Parathyroid adenoma (tissue), 2 donors: ENCODE measurements around the gene CDH1.

ENCODE experiments used
- H2AFZ ChIP-seq: fragments of 300-600 bp; sonication (generic); one replicate; pipeline ENCODE4 v1.7.0; 2017; ENCODE audit warnings: antibody characterized with exemption, mild to moderate bottlenecking
- H3K27ac ChIP-seq: fragments of 300-600 bp; sonication (generic); one replicate; pipeline ENCODE4 v1.7.0; 2017
- H3K27me3 ChIP-seq: fragments of 300-600 bp; sonication (generic); one replicate; pipeline ENCODE4 v1.7.0; 2017; ENCODE audit warnings: low read length; ENCODE audit not compliant: control insufficient read depth, insufficient read depth
- H3K36me3 ChIP-seq: fragments of 300-600 bp; sonication (generic); one replicate; pipeline ENCODE4 v1.7.0; 2017; ENCODE audit warnings: low read length; ENCODE audit not compliant: control insufficient read depth, insufficient read depth
- H3K4me1 ChIP-seq: fragments of 300-600 bp; sonication (generic); one replicate; pipeline ENCODE4 v1.7.0; 2017; ENCODE audit warnings: control low read depth
- H3K4me2 ChIP-seq: fragments of 300-600 bp; sonication (generic); one replicate; pipeline ENCODE4 v1.7.0; 2017; ENCODE audit warnings: low read length
- H3K4me3 ChIP-seq: fragments of 300-600 bp; sonication (generic); one replicate; pipeline ENCODE4 v1.7.0; 2017; ENCODE audit warnings: low read depth, low read length
- H3K79me2 ChIP-seq: fragments of 300-600 bp; sonication (generic); one replicate; pipeline ENCODE4 v1.7.0; 2017; ENCODE audit warnings: control low read depth
- H3K9ac ChIP-seq: fragments of 300-600 bp; sonication (generic); one replicate; pipeline ENCODE4 v1.7.0; 2017; ENCODE audit warnings: mild to moderate bottlenecking
- H3K9me3 ChIP-seq: fragments of 300-600 bp; sonication (generic); one replicate; pipeline ENCODE4 v1.7.0; 2017; ENCODE audit warnings: low read length; ENCODE audit not compliant: control insufficient read depth
- CTCF ChIP-seq: fragments of 300-600 bp; sonication (generic); IDR thresholded peaks from one replicate; pipeline ENCODE4 v1.7.0; 2017; ENCODE audit warnings: antibody characterized with exemption, mild to moderate bottlenecking
- donor health status: primary hyperparathyroidism.

The CDH1 gene

GRCh38 chr16:68760671-68761275 lies 23.7 kb downstream of the CDH1 start:
- Histone ChIP-seq H3K79me2 (peaks cover 63% of the 10 kb centered on the region), H3K4me3 (no peak overlapping the region), H3K9me3 (no peaks in the 10 kb centered on the region), H3K36me3 (no peaks in the 10 kb centered on the region), H3K9ac (no peak overlapping the region), H3K27me3 (no peaks in the 10 kb centered on the region), H3K4me1 (peaks cover 60% of the 10 kb centered on the region), H3K4me2 (peak overlapping the region; percentile 28), H3K27ac (peak overlapping the region; percentile 48), H2AFZ (no peak overlapping the region)
- no peak for TF ChIP-seq CTCF

DNA sequence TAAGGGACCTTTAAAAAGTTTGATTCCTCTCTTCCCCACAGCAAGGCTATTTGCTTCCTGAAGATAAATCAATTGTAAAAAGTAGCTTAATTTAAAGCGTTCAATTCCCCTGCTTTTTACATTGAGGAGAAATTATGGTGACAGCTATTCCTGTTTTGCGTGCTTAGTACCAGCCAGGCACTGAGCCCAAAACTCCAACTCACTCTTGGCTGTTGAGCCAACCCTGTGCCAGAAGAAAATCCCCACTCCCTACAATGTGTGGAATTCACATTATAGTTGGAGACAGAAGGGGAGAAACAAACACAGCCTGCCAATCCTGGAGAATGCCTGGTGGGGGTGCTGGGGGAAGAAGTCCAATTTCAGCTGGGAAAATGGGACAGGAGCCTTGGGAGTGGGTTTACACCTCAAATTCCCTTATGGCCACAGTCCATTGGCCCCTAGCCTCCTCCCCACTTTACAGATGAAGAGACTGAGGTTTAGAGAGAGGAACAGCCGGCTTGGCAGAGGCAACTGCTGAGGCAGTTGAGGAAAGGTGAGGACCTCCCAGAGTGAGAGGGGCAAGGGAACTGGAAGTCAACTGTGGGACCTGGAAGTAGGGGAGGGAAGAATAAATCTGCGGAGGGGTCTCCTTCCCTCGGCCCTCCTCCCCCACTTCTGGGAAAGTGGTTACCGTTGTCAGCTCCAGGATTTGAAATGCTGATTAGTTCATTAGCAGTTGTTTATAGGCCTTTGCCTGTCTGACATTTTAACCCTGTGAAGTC lies 26.1 kb downstream of the CDH1 start:
- no peak overlapping the region for H3K4me3 ChIP-seq
- H2AFZ ChIP-seq: no peak overlapping the region
- H3K27ac ChIP-seq: peak overlapping the region; percentile 87
- H3K79me2 ChIP-seq: peaks cover 75% of the 10 kb centered on the region
- H3K4me1 ChIP-seq: peaks cover 46% of the 10 kb centered on the region
- no peaks in the 10 kb centered on the region for H3K36me3 ChIP-seq
- H3K4me2 ChIP-seq: peak overlapping the region; percentile 18
- H3K9me3 ChIP-seq: no peaks in the 10 kb centered on the region
- no peak for TF ChIP-seq CTCF
- H3K9ac ChIP-seq: no peak overlapping the region
- no peaks in the 10 kb centered on the region for H3K27me3 ChIP-seq

DNA sequence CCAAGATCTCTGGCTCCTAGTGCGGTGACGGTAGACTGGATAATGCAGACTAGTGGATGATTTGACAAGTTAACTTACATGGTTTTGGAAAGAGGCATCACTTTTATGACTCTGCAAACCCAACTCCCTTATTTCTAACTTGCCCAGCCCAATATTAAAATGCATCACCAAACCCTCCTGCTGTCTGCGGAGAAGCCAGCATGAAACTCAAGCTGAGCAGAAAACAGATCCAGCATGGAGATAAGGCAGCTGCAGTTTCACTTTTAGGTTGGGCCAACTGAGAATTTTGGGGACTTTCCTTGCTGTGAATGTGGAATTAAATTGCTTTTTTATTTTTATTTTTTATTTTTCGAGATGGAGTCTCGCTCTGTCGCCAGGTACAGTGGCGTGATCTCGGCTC lies 27.8 kb downstream of the CDH1 start:
- Histone ChIP-seq H3K9ac (no peak overlapping the region), H3K79me2 (peaks cover 74% of the 10 kb centered on the region), H3K36me3 (no peaks in the 10 kb centered on the region), H3K4me2 (peak overlapping the region; percentile 45), H2AFZ (no peak overlapping the region), H3K4me1 (peaks cover 49% of the 10 kb centered on the region), H3K9me3 (no peaks in the 10 kb centered on the region), H3K27ac (peak overlapping the region; percentile 87), H3K4me3 (peak overlapping the region; percentile 12), H3K27me3 (no peaks in the 10 kb centered on the region)
- no peak for TF ChIP-seq CTCF

GRCh38 chr16:68767581-68767980 lies 30.5 kb downstream of the CDH1 start:
- Histone ChIP-seq H3K9ac (no peak overlapping the region), H3K4me3 (no peak overlapping the region), H3K36me3 (no peaks in the 10 kb centered on the region), H3K4me1 (peaks cover 45% of the 10 kb centered on the region), H3K27me3 (no peaks in the 10 kb centered on the region), H3K79me2 (peaks cover 74% of the 10 kb centered on the region), H3K4me2 (no peak overlapping the region), H3K9me3 (no peaks in the 10 kb centered on the region), H2AFZ (no peak overlapping the region), H3K27ac (no peak overlapping the region)
- no peak for TF ChIP-seq CTCF
